HPDE6-E6E7 (cell line): ENCODE measurements around the gene ABCA10.
A peak's percentile ranks its signal among the peaks of the same experiment; 100 is the strongest.
"Not testable (repeated sequence)": the region's sequence is repeated elsewhere in the genome, so short reads cannot be mapped to it uniquely, and the experiment has no call there.

Experiments used
- DNase-seq: peaks from one replicate; pipeline ENCODE4 v3.0.0; 2011; ENCODE audit warnings: missing footprints; ENCODE audit errors: extremely low spot score

The ABCA10 gene, protein sequence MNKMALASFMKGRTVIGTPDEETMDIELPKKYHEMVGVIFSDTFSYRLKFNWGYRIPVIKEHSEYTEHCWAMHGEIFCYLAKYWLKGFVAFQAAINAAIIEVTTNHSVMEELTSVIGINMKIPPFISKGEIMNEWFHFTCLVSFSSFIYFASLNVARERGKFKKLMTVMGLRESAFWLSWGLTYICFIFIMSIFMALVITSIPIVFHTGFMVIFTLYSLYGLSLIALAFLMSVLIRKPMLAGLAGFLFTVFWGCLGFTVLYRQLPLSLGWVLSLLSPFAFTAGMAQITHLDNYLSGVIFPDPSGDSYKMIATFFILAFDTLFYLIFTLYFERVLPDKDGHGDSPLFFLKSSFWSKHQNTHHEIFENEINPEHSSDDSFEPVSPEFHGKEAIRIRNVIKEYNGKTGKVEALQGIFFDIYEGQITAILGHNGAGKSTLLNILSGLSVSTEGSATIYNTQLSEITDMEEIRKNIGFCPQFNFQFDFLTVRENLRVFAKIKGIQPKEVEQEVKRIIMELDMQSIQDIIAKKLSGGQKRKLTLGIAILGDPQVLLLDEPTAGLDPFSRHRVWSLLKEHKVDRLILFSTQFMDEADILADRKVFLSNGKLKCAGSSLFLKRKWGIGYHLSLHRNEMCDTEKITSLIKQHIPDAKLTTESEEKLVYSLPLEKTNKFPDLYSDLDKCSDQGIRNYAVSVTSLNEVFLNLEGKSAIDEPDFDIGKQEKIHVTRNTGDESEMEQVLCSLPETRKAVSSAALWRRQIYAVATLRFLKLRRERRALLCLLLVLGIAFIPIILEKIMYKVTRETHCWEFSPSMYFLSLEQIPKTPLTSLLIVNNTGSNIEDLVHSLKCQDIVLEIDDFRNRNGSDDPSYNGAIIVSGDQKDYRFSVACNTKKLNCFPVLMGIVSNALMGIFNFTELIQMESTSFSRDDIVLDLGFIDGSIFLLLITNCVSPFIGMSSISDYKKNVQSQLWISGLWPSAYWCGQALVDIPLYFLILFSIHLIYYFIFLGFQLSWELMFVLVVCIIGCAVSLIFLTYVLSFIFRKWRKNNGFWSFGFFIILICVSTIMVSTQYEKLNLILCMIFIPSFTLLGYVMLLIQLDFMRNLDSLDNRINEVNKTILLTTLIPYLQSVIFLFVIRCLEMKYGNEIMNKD (N-terminal part only)

DNA sequence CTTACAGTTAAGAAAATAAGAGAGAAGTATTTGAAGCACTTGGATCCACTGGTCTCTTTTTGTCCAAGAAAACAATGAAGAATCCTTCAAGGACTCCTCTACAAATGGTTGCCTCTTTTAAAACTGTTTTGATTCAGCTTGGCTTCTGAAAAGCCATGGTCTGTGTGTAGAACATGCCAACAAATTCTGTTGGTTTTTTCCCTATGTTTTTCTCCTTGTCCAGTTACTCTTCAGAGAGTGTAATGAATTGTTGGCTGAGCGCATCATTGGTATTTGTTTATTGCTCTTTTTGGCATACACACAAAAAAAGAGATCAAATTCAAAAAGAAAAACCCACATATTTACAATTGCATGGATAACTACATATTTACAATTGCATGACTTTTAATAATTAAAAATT is at the start of gene ABCA10:
Gene ABCA10 (minus strand): TSS at position 249 of the 400 bp plus-strand sequence. CDS start 3,466 bp downstream, outside the sequence.
- DNase-seq = no peak

DNA sequence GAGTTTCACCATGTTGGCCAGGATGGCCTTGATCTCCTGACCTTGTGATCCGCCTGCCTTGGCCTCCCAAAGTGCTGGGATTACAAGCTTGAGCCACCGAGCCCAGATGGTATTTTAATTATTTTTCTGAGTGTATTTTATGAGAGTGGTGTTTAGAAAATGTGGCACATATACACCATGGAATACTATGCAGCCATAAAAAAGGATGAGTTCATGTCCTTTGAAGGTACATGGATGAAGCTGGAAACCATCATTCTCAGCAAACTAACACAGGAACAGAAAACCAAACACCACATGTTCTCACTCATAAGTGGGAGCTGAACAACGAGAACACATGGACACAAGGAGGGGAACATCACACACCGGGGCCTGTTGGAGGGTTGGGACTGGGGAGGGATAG is 47.7 kb upstream of the ABCA10 start:
- DNase-seq = not testable (repeated sequence)

DNA sequence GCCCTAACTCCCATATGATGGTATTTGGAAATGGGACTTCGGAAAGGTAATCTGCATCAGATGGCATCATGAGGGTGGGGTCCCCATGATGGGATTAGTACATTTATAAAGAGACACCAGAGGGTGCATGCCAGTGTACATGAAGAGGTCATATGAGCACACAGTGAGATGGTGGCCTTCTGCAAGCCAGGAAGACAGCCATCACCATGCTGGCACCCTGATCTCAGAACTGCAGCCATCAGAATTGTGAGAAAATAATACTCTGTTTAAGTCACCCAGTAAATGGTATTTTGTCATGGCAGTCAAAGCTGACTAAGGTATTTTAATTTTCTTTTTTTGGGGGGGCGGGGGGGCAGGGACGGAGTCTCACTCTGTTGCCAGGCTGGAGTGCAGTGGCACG is 47.1 kb upstream of the ABCA10 start:
- no peak for DNase-seq

DNA sequence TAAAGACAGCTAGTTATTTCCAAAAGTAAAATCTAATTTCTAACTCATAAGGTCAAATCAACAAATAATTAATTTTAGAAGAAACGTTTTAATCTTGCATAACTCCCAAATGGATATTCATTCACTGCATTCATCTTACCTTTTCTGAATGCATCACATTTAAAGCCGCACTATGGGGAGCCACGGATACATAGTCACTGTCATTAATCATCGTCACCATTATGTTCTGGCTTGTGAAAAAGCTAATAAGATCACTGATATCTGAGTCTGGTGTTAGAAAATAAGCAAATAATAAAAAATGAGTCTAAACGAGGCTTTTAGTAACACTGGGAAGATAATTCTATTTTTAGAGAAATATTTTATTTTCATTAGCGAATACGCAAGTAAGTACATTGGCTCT is 42.4 kb upstream of the ABCA10 start:
- DNase-seq = no peak

DNA sequence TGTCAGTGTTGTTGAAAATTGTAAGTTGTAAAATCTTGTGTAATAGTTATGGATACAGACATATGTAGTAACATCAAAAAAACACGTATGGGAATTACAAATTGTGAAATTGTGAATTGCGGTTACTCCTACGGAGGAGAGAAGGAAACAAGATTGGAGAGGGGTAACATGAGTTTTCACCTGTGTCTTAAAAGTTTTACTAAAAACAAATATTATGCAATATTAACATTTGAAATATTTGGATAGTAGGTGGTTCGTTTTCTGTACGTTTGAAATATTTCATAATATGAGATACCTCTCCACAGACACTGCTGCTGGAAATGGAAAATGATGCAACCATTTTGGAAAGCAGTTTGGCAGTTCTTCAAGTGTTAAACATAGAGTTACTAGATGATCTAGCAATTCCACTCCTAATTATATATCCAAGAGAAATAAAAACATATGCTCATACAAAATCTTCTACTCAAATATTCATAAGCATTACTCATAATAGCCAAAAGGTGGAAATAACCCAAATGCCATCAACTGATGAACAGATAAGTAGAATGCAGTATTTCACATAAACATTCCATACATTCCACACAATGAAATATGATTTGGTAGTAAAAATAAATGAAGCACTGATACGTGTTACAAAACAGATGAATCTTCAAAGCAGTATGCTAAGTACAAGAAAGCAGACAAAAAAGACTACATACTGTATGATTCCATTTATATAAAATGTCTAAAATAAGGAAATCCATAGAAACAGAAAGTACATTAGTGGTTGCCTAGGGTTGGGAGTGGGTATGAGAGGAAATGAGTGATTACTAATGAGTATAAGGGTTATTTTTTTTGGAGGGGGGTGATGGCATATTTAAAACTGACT is 40.7 kb upstream of the ABCA10 start:
- no peak for DNase-seq

DNA sequence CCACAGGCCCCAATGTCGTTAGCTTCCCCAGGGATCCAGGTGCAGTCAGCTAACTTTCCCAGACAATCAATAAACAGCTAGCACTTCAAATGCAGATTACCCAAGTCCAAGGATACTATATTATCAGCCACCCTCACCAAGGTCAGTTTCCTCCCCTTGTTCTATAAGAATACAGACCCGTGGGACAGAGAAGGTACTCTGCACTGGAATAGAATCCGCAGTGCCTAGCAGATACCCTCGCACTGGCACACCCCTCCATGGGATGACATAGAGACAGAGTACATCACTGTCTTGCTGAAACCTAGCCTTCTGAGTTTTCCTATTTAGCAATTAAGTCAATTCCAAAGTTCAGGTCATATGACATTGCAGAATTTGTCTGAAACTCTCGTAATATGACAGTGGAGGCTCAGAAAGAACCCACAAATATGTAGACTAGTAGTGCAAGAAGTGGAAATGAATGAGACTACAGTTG is 40.0 kb upstream of the ABCA10 start:
- DNase-seq = no peak

DNA sequence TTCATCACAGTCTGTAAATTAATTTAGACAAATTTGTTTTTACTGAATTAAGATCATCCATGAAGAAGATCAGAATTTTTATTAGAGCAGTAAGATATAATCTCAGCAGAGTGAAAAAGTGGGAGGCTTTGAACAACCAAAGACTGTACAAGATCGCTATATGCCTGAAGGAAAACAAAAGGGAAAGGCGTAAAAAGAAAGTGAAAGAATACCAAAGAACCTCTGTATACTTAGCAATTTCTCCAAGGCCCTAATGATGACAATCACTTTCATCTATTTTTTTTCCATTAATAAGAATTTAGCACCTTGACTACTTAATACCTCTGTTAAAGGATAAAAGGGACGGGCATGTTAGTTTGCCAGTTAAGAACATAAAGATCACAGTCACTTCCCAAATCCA is 38.6 kb upstream of the ABCA10 start:
- DNase-seq = no peak

DNA sequence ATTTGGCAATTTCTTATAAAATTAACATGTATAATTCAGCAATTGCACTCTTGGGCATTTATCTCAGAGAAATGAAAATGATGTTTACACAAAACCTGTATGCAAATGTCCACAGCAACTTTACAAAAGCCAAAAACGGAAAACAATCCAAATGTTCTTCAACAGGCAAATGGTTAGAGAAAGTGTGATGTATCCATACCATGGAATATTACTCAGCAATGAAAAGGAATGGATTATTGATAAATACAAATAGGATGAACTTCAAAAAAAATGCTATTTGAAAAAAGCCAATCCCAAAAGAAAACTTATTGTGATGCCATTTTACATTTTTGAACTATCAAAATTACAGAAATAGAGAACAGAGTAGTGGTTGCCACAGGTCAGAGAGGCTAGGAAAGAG is 37.2 kb upstream of the ABCA10 start:
- DNase-seq = no peak

DNA sequence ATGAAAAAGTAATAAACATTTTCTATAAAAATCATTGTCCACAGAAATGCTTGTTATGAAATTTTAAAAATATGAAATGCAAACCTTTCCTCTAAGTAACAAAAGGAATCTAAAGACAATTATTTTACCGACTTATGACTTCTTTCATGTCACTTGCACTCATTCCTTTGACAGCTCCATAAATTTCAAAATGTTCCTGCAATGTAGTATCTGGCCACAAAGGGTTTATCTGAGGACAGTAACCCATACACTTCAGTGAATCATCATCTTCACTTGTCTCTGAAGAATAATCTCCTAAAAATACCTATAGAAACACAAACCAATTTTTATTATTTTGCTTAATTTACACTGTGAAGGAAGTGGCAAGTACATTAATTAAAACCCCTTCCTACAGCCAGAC is 25.6 kb upstream of the ABCA10 start:
- DNase-seq = no peak

DNA sequence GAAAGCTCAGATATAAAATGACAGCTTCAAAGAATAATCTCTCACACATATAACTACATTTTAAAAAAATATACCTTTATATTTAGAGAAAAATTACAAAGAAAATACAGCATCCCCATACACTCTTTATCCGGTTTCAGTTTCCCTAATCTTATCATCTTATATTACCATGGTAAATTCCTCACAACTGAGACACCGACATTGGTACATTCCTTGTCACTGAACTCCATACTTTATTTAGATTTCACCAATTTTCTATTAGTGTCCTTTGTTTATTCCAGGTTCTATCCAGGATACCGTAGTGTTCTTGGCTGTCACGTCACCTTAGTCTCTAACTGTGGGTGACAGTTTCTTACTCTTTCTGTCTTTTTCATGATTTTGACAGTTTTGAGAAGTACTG is 22.0 kb upstream of the ABCA10 start:
- DNase-seq = no peak

DNA sequence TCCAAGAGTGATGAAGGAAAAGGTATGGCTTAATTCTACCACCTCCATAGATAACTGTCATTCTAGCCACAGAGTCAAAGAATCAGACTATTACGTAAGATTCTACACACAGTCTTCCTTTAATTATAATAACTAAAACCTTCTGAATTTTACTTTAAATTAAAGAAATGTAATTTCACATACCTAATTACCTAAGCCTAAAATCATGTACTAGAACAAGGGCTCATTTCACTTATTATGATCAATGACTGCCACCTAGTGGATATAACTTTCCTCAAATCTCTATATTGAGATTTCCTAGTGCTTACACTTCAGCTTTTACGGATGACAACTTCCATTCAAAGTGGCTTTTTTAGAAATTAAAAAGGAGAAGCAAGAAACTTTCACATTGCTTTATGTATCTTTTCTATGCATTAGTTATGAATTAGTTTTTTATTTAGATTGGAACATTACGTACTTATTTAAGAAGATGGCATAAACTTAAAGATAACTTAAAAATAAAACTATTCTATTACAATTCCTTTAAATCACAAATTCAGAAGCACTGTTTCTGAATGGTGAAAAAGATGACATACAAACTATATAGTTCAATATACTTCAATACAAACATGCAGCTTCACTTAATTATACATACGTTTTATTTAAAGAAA is 18.2 kb upstream of the ABCA10 start:
- peak; percentile 5 for DNase-seq

DNA sequence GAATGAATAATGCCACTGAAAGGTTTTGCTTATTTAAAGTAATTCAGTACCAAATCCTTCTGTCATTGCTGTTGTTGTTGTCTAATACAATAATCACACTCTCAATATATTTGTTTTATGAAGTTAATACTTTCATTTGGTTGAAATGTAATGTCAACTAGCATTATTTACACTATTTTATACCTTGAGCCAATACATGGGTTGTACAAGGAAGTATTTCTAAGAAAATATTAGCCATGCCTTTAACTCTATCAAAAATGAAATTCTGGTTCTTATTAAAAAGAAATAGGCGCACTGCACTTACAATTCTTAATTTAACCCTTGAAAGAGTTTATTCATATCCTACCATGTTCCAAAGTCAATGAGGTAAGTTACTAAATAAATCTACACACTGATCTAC is 17.6 kb upstream of the ABCA10 start:
- no peak for DNase-seq

DNA sequence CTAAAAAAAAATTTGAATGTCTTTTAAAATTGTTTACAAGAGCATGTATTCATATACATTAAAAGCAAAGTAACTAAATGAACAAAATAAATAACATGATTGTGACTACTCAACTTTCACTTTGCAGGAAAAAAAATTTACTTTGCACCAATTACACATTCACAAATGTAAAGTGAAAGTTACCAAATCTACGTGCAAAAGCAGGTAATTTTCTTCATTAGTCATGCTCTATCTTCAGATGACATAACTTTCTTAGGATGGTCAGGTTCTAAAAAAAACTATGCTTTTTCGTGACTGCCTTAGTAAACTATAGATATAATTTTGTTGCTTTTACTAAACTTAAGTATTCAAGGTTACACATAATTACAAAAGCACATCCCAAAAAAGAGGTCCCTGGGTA is 17.0 kb upstream of the ABCA10 start:
- DNase-seq = no peak

DNA sequence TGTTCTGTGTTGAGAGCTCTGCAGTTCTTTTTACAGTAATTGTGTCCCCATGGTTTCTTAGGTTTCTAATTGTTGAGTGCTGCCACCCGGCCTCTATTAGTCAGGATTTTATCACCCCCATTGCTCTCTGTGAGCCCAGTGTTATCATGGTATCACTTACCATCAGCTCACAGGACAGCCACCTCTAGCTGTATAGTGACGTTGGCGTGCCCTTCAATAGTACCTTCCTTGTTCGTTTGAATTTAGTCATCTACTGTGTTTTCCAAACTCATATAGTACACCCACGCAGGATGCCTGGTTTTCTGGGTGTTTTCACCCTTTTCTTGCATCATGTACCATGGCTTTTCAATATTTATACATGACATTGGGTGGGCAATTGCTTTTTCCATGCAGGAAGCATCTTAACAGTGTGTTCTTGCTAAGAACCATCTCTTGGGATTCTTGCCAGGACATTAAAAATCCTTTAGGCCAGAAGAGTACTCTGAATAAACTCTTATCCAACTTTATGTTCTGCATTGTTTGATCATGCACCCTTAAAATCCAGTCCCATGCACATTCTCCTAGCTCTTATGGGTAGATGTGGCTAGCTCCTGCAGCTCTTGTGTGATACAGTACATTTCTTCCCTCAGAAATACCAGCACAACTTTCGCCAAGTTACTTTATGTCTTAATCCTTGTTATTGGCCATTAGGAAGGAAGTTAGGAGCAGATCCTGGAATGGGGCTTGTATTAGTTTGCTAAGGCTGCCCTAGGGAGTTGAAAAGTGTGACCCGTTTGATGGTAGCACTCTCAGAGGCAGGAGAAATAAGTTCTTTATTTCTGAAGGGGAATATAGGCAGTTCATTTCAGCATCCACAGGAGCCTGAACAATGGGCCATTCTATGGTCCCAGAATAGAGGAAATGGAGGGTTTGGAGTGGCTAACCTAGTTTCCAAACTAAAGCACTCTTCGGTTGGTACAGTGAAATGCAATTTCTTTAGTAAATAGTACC is 11.3 kb upstream of the ABCA10 start:
- DNase-seq = no peak

DNA sequence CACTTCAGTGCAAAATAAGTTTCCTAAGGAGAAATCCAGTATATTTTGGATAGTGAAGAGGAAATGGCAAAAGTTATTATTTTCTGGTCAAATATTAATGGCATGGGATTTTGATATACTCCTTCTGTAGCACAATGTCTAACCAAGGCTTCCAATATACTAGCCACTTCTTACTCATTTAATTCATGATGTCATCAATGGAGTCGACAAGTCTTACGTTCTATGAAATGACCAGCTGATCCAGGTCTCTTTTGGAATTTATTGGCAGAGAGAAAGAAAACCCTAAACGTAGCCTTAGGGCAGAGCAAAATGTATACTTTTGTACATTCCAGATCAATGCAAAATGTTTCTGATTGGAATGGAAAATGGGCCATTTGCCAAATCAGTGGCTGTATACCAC is 8.3 kb upstream of the ABCA10 start:
- DNase-seq = no peak

DNA sequence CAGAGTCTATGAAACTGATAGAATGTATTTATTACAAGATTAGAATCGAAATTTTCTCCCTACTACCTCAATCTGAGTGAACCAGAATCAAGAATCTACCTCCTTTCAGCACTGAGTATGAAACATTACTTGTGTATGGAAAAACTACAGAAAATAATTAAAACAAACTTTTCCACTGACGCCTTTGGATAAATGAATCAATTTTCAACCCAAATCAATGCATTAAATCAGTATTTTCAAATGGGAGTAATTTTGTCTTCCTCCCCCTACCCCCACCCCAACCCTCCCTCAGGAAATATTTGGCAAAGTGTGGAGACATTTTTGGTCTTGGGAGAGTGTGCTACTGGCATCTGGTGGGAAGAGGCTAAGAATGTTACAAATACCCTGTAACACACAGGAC is 7.8 kb upstream of the ABCA10 start:
- DNase-seq = no peak

DNA sequence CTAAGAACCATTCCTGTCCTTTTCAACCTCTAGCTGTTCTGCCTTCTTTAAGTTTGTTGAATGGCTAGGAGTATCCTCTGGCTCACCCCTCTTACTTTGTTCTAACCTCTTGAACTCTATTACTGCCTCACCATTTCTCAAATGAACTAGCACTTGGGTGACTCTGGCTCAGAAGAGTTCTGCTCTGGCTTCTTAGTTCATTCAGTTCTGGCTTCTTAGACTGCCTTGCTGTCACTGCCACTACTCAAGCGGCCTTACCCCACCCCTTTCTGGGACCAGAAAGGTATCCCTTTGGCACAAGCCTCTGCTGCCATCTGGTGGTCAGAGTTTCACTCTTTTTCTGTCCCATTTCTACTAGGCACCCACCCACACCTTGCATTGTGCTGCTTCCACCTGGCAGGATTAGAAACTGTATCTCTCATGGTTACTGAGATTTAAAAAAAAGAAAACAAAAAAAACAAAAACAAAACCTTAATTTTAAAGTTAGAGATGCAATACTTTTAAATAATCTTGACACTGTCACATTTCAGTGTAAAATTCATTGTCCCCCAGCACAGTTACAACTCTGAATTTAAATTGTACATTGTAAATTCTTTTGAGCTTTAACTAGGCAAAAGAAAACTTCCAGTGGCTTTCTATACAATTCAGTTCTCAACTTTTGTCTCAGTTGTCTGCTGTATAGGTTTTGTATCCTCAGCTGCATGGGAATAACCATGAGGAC is 6.9 kb upstream of the ABCA10 start:
- peak; percentile 64 for DNase-seq

DNA sequence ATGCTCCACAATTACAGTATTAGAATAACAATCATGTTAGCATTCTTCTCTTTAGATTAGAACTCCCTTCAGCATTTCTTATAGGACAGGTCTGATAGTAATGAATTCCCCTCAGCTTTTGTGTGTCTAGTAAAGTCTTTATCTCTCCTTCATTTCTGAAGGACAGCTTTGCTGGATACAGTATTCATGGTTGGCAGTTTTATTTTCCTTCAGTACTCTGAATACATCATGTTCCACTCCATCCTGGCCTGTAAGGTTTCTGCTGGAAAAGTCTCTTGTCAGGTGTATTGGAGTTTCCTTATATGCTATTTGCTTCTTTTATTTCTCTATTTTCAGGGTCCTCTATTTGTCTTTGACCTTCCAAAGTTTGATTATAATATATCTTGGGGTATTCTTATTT is 4.0 kb upstream of the ABCA10 start:
- DNase-seq = no peak

DNA sequence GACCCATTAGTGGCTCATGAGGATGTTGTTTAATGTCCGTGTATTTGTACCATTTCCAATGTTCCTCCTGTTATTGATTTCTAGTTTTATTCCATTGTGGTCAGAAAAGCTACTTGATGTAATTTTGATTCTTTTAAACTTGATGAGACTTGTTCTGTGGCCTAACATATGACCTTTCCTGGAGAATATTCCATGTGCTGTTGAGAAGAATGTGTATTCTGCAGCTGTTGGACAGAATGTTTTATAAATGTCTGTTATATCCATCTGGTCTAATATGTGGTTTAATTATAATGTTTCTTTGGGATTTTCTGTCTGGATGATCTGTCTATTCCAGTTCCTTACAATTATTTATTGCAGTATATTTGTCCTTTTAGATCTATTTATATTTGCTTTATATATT is 2.9 kb upstream of the ABCA10 start:
- no peak for DNase-seq
